ENCODE measurements around the gene FBXL4. TPM values are rescaled to one million over a fixed set of nuclear protein-coding genes. Genes with fewer than 3 reads are reported as not detected.

The FBXL4 gene
- total and polyA plus RNA-seq, 2 donors, result 7.0 to 39.4 TPM

- Histone ChIP-seq H3K27ac (ENCODE audit: low read depth) (no peak overlapping the region), H3K36me3 (ENCODE audit: insufficient read depth) (no peaks in the 10 kb centered on the region), H3K4me1 (ENCODE audit: insufficient read depth) (peaks cover 5% of the 10 kb centered on the region), H3K4me3 (ENCODE audit: low read depth, low read length) (no peak overlapping the region)
- DNase-seq (ENCODE audit: extremely low spot score), result no peak
- WGBS, result 3% methylated on average over 44 of the region's 44 CpGs
Observed at GRCh38 chr6:98827295-98828159, 120.2 kb downstream of the FBXL4 start.

GRCh38 chr6:98825600-98826230 is 122.0 kb downstream of the FBXL4 start:
- WGBS, result 5% methylated on average over 19 of the region's 19 CpGs

GRCh38 chr6:98824902-98825599 is 122.7 kb downstream of the FBXL4 start:
- H3K4me3 ChIP-seq (ENCODE audit: low read depth, low read length), result no peak overlapping the region
- WGBS, result 2% methylated on average over 32 of the region's 32 CpGs

More at GRCh38 chr6:98825600-98826230, 122.0 kb downstream of the FBXL4 start:
- no peaks in the 10 kb centered on the region for H3K36me3 ChIP-seq (ENCODE audit: insufficient read depth)
- H3K4me1 ChIP-seq (ENCODE audit: insufficient read depth), result peaks cover 4% of the 10 kb centered on the region
- DNase-seq (ENCODE audit: extremely low spot score), result no peak
- H3K4me3 ChIP-seq (ENCODE audit: low read depth, low read length), result no peak overlapping the region
- no peak overlapping the region for H3K27ac ChIP-seq (ENCODE audit: low read depth)

GRCh38 chr6:98824162-98824901 is 123.4 kb downstream of the FBXL4 start:
- no peak overlapping the region for H3K27ac ChIP-seq (ENCODE audit: low read depth)
- no peak overlapping the region for H3K4me3 ChIP-seq (ENCODE audit: low read depth, low read length)
- DNase-seq (ENCODE audit: extremely low spot score), result no peak
- WGBS, result 2% methylated on average over 44 of the region's 44 CpGs
- peaks cover 4% of the 10 kb centered on the region for H3K4me1 ChIP-seq (ENCODE audit: insufficient read depth)
- H3K36me3 ChIP-seq (ENCODE audit: insufficient read depth), result no peaks in the 10 kb centered on the region

More at GRCh38 chr6:98824902-98825599, 122.7 kb downstream of the FBXL4 start:
- H3K36me3 ChIP-seq (ENCODE audit: insufficient read depth), result no peaks in the 10 kb centered on the region
- DNase-seq (ENCODE audit: extremely low spot score), result no peak
- peaks cover 4% of the 10 kb centered on the region for H3K4me1 ChIP-seq (ENCODE audit: insufficient read depth)
- H3K27ac ChIP-seq (ENCODE audit: low read depth), result no peak overlapping the region

GRCh38 chr6:98823428-98824161 is 124.2 kb downstream of the FBXL4 start:
- Histone ChIP-seq H3K27ac (ENCODE audit: low read depth) (no peak overlapping the region), H3K36me3 (ENCODE audit: insufficient read depth) (no peaks in the 10 kb centered on the region), H3K4me3 (ENCODE audit: low read depth, low read length) (no peak overlapping the region), H3K4me1 (ENCODE audit: insufficient read depth) (peaks cover 4% of the 10 kb centered on the region)
- DNase-seq (ENCODE audit: extremely low spot score), result no peak
- 6% methylated on average over 12 of the region's 12 CpGs for whole genome bisulfite sequencing

GRCh38 chr6:98821756-98822405 is 125.9 kb downstream of the FBXL4 start:
- WGBS, result 93% methylated on average over 2 of the region's 2 CpGs
- no peak overlapping the region for H3K4me3 ChIP-seq (ENCODE audit: low read depth, low read length)
- H3K36me3 ChIP-seq (ENCODE audit: insufficient read depth), result no peaks in the 10 kb centered on the region
- no peak for DNase-seq (ENCODE audit: extremely low spot score)
- H3K4me1 ChIP-seq (ENCODE audit: insufficient read depth), result peaks cover 4% of the 10 kb centered on the region
- no peak overlapping the region for H3K27ac ChIP-seq (ENCODE audit: low read depth)

Other genes starting within 250 kb of the FBXL4 start
- gene POU3F2, start 113.4 kb downstream of the FBXL4 start, total RNA-seq, result 0.16 TPM
- 0.03 TPM for gene POU3F2, start 113.4 kb downstream of the FBXL4 start, polyA plus RNA-seq

All from urinary bladder (tissue), 4 donors.